ENCODE results near the gene TM4SF5.
"Not testable (repeated sequence)": the region's sequence is repeated elsewhere in the genome, so short reads cannot be mapped to it uniquely, and the experiment has no call there.

The TM4SF5 gene

DNA sequence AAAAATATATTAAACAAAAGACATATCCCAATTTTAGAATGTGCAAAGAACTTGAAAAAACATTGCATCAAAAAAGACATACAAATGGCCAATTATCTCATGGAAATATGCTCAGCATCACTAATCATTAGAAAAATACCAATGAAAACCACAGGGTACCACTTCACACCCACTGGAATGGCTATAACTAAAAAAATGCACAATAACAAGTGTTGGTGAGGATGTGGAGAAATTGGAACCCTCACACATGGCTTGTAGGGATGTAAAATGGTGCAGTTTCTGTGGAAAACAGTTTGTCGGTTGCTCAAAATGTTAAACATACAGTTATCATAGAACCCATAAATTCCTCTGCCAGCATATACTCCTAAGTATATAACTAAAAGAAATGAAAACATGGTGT, 23.5 kb downstream of the TM4SF5 start:
- no peak for DNase-seq

DNA sequence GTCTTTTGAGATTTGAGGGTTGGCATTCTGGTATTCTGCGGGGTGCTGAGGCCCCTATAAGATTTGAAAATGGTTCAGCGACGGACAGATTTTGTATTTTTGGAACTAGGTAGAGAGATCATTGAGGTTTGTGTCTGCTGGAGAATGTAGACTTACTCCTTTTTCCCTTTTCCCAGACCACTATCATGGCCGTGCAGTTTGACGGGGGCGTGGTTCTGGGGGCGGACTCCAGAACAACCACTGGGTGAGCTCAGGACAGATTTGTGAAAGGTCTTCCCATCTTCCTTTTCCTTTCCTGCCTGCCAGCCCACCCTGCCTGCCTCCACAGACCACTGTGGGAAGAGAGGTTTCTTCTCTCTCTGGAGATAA, 24.9 kb downstream of the TM4SF5 start:
- no peak for DNase-seq

DNA sequence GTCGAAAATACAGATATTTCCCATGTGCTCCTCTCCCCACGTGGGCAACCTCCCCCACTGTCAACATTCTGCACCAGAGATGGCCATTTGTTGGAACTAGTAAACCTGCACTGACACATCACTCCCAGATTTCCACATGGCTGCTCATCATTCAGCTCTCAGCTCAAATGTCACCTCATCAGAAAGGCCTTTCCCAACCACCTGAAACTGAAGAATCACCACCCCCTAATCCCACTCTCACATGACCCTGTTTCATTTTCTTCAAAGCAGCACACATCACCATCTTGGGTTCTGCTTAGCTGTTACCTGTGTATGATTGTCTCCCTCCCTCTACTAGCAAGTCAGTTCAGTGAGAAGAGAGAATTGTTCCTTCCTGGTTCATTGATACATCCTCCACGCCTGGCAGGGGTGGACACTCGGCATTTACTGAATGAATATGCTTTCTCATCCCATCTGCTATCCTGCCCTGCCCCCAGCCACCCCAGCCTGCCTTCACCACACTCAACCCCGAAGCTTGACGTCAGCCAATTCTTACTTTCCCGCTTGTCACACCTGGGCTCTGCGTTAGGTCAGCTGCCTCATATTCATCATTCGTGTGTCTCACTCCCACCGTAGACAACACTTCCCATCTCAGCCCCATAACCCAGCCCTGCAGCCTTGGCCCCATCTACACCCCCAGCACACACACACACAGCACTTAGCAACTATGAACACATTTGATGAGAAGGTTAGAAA, 28.9 kb downstream of the TM4SF5 start:
- no peak for DNase-seq

DNA sequence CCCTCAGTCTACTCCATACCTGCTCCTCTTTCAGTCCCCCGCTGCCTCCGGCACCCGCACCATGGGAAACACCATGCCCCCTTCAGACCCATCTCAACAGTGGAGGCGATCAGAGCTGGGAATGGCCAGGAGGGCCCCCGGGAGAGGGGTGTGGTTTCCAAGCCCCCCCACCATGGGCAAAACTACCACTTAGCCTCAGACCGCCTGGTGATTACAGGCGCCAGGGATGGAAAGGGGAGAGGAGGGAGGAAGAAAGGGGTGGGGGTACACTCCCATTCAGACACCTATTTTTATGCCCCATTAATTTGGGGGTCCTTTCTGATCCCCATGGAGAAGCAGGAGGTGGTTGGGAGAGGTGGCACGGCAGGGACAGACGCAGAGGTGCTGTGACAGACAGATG, 30.5 kb downstream of the TM4SF5 start, which contains the start of gene C17orf114:
Gene C17orf114 (minus strand): TSS at position 101 of the 400 bp plus-strand sequence.
- DNase-seq: no peak

GRCh38 chr17:4806456-4806776, 34.7 kb downstream of the TM4SF5 start:
- no peak for DNase-seq

DNA sequence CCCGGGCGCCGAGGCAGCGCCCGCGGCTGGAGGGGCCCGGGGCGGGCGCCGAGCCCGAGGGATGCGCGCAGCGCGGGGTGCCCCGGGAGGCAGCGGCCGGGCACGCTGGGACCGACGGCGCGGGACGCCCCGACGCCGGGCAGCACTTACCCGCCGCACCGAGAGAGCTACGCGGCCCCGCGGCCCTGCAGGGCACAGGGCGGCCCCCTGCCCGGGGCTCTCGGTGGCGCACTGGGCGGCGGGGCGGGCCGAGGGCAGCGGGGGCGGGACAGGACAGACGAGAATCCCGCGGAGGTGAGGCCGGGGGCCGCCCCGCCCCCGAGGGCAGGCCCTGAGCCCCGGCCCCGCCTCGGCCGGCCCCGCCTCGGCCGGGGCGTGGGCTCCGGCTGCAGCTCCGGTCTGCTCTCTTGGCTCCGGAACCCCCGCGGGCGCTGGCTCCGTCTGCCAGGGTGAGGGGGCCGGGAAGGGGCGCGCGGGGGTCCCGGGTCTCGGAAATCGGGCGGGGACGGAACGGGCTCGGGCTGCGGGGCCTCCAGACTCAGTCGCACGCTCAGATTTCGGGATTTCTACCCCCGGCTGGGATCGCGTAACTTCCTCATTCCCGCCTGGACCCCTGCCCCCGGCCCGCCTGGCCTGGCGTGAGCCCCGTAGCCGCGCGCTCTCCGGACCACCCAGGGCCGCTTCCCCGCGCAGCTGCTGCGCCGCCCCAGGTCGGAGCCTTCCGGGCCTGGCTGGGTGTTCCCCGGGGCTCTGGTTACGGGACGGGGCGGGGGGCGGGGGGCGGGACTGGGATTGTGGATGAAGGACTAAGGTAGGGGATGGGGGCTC, 35.3 kb downstream of the TM4SF5 start, which contains the start of gene PLD2:
Gene PLD2 (plus strand): TSS at position 376 of the 828 bp plus-strand sequence. CDS start 621 bp downstream, outside the sequence.
- peak; percentile 57 for DNase-seq

GRCh38 chr17:4807605-4808377, 36.1 kb downstream of the TM4SF5 start:
- DNase-seq: no peak

DNA sequence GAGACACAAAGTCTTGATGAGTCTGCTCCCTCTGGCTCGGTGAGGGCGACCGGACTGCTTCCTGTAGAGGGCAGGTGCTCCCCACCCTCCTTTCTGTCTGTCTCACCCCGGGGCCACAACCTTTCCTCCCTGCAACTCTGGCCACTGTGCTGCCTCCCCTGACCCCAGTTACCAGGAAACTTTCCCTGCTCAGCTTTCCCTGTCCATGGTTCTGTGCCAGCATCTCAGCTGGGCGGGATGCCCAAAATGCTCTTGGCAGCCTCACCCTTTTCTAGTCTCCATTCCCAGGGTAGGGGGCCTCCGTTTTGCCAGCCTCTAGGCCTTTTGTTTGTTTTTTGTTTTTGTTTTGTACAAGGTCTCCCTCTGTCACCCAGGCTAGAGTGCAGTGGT, 36.7 kb downstream of the TM4SF5 start:
- no peak for DNase-seq

DNA sequence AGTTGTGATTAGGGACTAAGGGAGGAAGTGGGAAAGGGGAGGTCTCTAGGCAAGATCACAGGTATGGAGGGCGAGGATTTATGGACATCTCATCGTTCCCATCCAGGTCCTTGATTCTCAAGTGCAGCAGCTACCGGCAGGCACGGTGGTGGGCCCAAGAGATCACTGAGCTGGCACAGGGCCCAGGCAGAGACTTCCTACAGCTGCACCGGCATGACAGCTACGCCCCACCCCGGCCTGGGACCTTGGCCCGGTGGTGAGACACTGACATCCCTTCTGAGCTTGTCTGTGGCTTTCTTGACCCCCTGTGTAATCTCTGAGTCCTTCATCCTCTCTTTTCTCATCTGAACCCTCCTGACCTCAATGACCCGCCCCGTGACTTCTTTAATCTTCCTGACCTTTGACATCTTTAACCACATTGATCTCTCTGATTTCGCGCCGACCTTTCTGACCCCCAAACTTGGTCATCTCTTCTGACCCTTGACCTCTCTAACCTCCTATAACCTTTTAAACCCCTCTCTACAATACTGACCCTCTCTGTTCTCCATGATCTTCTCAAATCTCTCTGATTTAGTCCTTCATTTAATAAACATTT, 39.1 kb downstream of the TM4SF5 start:
- no peak for DNase-seq

DNA sequence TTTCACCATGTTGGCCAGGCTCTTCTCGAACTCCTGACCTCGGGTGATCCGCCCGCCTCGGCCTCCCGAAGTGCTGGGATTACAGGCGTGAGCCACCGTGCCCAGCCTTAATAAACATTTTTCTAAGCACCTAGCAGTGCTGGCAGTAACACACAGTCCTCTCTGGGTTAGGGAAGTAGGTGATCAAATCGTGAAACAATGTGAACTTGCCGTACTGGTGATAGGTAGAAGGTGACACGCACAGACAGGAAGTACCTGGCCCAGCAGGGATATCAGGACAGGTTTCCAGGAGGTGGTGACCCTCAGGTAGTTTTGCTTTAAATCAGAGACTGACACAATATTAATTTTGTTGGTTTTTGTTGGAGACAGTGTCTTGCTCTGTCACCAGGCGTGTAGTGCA, 39.8 kb downstream of the TM4SF5 start:
- no peak for DNase-seq

DNA sequence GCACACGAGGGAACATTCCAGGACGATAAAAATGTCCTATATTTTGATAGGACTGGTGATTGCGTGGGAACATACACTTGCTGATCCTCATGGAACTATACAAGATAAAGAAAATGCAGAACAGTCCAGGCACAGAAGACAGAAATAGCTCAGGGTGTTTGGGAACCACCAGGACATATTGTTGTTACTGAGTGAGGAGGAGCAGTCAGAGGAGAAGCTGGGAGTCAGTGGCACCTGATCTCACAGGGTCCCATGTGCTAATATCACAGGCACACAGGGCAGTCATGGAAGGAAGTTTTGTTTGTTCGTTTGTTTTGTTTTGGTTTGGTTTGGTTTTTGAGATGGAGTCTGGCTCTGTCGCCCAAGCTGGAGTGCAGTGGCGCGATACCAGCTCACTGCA, 41.0 kb downstream of the TM4SF5 start:
- DNase-seq: no peak

DNA sequence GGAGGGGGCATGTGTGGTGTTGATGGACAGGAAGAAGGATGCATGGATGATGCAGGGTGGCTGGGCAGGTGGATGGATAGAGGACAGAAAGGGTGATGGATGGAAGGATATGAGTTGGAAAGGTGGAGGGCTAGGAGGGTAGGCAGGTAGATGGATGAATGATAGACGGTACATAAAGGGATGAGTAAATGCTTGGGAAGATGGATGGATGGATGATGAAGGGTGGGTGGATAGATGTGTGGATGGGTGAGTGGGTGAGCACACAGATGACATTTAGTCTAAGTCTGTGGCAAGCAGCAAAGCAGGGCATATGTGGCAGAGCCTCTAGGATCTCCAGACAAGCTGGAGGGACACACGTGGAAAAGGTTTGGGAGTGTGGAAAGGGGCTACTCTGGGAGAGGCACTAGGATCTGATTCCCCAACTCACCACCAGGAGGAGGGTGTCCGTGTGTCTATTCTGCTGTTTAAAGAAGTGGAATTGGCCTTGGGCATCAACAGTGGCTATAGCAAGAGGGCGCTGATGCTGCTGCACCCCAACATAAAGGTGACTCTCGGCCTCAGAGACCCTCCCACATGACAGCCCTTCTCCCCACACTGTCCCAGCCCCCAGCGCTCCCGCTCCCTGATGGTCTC, 43.5 kb downstream of the TM4SF5 start:
- no peak for DNase-seq

DNA sequence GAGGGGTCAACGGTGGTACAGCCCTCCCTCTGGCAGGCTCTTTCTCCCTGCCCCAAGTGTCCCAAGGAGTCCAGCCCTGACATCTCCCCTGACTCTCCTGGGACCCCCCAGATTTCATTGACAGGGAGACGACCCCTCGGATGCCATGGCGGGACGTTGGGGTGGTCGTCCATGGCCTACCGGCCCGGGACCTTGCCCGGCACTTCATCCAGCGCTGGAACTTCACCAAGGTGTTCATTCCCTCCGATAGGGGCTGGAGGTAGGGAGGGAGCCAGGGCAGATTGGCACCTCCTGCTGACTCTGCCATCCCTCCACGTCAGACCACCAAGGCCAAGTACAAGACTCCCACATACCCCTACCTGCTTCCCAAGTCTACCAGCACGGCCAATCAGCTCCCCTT, 45.1 kb downstream of the TM4SF5 start:
- no peak for DNase-seq

- no peak for DNase-seq
These were observed 46.6 kb downstream of the TM4SF5 start for GRCh38 chr17:4818276-4818675.

- no peak for DNase-seq
These were observed 51.1 kb downstream of the TM4SF5 start for GRCh38 chr17:4822835-4823234.

DNA sequence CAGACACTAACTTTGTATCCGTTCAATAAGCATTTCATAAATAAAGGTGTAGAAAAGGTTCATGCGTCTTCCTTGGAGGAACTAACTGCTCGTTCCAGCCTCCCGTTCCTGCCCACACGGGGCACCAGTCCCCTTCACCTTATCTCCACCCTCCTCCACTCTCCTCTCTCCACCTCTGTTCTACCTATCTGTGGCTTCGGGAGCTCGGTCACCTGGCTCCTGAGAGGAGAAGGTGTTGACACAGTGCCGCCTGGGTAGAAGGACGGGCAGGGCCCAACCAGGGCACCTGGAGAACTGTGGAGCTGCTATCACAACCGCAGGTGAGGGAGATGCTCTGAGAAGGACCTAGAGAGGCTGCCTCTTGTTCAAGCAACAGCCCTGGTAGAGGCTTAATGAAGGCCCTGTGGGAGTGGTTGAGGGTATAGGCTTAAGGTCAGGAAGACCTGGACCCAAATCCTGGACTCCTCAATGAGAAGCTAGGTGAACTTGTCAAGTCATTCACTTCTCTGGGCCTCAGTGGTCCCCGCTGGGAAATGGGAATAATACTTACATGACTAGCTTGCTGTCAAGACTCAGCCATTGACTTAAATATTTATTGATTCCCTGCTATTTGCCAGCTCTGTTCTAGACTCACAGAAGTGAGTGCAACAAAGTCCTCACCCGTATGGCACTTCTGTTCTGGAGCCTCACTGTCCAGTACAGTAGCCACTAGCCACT, 51.8 kb downstream of the TM4SF5 start:
- no peak for DNase-seq

DNA sequence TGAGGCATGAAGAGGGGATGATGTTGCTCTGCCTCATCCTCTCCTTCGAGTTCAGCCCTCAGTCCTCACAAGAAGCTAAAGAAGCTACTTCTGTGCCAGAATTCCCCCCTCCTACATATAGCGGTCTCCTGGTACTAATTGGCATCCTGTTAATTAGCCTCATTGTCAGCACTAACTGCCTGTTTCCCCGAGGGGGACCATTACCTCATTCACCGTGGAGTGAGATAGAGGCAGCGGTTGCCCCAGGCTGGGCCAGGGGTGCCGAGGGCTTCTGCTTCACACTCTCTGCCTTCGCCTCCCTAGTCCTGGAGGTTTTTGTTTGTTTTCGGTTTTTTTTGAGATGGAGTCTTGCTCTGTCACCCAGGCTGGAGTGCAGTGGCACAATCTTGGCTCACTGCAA, 55.7 kb downstream of the TM4SF5 start:
- no peak for DNase-seq

GRCh38 chr17:4832829-4833177, 61.1 kb downstream of the TM4SF5 start:
- DNase-seq: not testable (repeated sequence)

Measured in NK-92 treated with Interleukin-12 subunit alpha and Interleukin-12 subunit beta, amount 100 ng/mL, for 24 hours (cell line).